Prostate gland (tissue), 2 donors: ENCODE results near the gene ATP6V0D1.

Experiments used
- CTCF ChIP-seq, 4 experiments: fragments of 200-600 bp in 2 of 4; fragments of 450-650 bp in 2 of 4; sonication (generic) in 2 of 4; IDR thresholded peaks; 1 replicate in 3 of 4; 2 replicates in 1 of 4; pipeline ENCODE4 v1.5.1; 2016 to 2019; ENCODE audit warnings: antibody characterized with exemption in 4 of 4, mild to moderate bottlenecking in 2 of 4, moderate library complexity in 2 of 4
- POLR2A ChIP-seq: fragments of 450-650 bp; IDR thresholded peaks from one replicate; pipeline ENCODE4 v1.6.1; 2016; ENCODE audit warnings: antibody characterized with exemption, mild to moderate bottlenecking

- no peak for TF ChIP-seq POLR2A
- TF ChIP-seq CTCF (IDR thresholded peaks at IDR 0.05): no peak
These were observed 61.0 kb downstream of the ATP6V0D1 start for GRCh38 chr16:67419931-67420330.
